H1 (cell line): ENCODE measurements around the gene PAOX. TPM values are rescaled to one million over a fixed set of nuclear protein-coding genes. Genes with fewer than 3 reads are reported as not detected.
"Not testable (repeated sequence)": the region's sequence is repeated elsewhere in the genome, so short reads cannot be mapped to it uniquely, and the experiment has no call there.

ENCODE experiments used
- CTCF ChIA-PET: fragments of 300-600 bp; sonication (Branson Sonifier 250); formaldehyde crosslinking; loops from one replicate; lab custom pipeline; 2021; ENCODE audit not compliant: partially characterized antibody; lab: Charles Lee
- POLR2A ChIA-PET: fragments of 300-600 bp; sonication (Branson Sonifier 250); formaldehyde crosslinking; loops from one replicate; lab custom pipeline; 2021; ENCODE audit warnings: inconsistent platforms; ENCODE audit not compliant: partially characterized antibody; lab: Charles Lee
- DNase-seq, 2 experiments: peaks; one replicate each; pipeline versions ENCODE4 v3.0.0 to v3.0.0-alpha.2; 2010 to 2022; ENCODE audit warnings: low spot score in 2 of 2, low read depth in 1 of 2, mixed read lengths in 1 of 2
- FAIRE-seq: peaks from 2 replicates; lab custom pipeline; 2011; peaks lifted over from hg19 to GRCh38; lab: Jason Lieb, UNC
- H2AFZ ChIP-seq: 2 replicates; pipeline ENCODE4 v1.8.1; 2012; ENCODE audit warnings: low read length, inconsistent platforms
- H2AK5ac ChIP-seq: 2 replicates; pipeline ENCODE4 v1.6.1; 2013; ENCODE audit warnings: low read depth, low read length
- H2BK120ac ChIP-seq: replicated peaks from 2 replicates; pipeline ENCODE3; 2013; ENCODE audit warnings: low read depth, low read length, inconsistent platforms
- H2BK12ac ChIP-seq: 2 replicates; pipeline ENCODE4 v1.6.1; 2013; ENCODE audit warnings: low read depth, low read length
- H2BK15ac ChIP-seq: 2 replicates; pipeline ENCODE4 v1.6.1; 2013; ENCODE audit warnings: low read length
- H2BK20ac ChIP-seq: 2 replicates; pipeline ENCODE4 v1.6.1; 2013; ENCODE audit warnings: low read length
- H2BK5ac ChIP-seq: 2 replicates; pipeline ENCODE4 v1.6.1; 2013; ENCODE audit warnings: low read depth, low read length
- H3K14ac ChIP-seq: 2 replicates; pipeline ENCODE4 v1.6.1; 2013; ENCODE audit warnings: inconsistent platforms; ENCODE audit not compliant: insufficient read length
- H3K18ac ChIP-seq: 2 replicates; pipeline ENCODE4 v1.6.1; 2013; ENCODE audit warnings: low read length; ENCODE audit errors: extremely low read depth
- H3K23ac ChIP-seq: 2 replicates; pipeline ENCODE4 v1.6.1; 2013; ENCODE audit warnings: inconsistent platforms; ENCODE audit not compliant: insufficient read length
- H3K23me2 ChIP-seq: 2 replicates; pipeline ENCODE4 v1.6.1; 2013; ENCODE audit warnings: low read depth, low read length
- H3K27ac ChIP-seq: 2 replicates; pipeline ENCODE4 v1.6.1; 2011; ENCODE audit warnings: low read depth, low read length, inconsistent platforms
- H3K27me3 ChIP-seq, 4 experiments: replicated peaks in 1 of 4; 1 replicate in 1 of 4; 2 replicates in 3 of 4; pipeline versions ENCODE4 v1.6.1 to v1.8.1; 2011 to 2013; ENCODE audit warnings: low read length in 3 of 4, mild to moderate bottlenecking in 3 of 4, inconsistent platforms in 2 of 4, mixed read lengths in 2 of 4, moderate library complexity in 1 of 4; ENCODE audit not compliant: control insufficient read depth in 3 of 4, insufficient read depth in 3 of 4; ENCODE audit errors: extremely low read depth in 1 of 4
- H3K36me3 ChIP-seq, 4 experiments: 2 replicates each; pipeline versions ENCODE4 v1.6.1 to v1.8.1; 2011 to 2013; ENCODE audit warnings: mild to moderate bottlenecking in 4 of 4, low read length in 3 of 4, moderate library complexity in 2 of 4, control low read depth in 1 of 4, inconsistent platforms in 1 of 4; ENCODE audit not compliant: insufficient read depth in 4 of 4, control insufficient read depth in 2 of 4
- H3K4ac ChIP-seq: replicated peaks from 2 replicates; pipeline ENCODE3; 2013; ENCODE audit warnings: low read length, low read depth, mixed read lengths, inconsistent platforms; ENCODE audit not compliant: insufficient read length
- H3K4me1 ChIP-seq, 4 experiments: replicated peaks in 1 of 4; 1 replicate in 1 of 4; 2 replicates in 3 of 4; pipeline versions ENCODE4 v1.6.1 to v1.8.1; 2011 to 2013; ENCODE audit warnings: low read length in 3 of 4, inconsistent platforms in 2 of 4, mixed read lengths in 1 of 4; ENCODE audit not compliant: insufficient read depth in 4 of 4, control insufficient read depth in 3 of 4
- H3K4me2 ChIP-seq, 2 experiments: 2 replicates each; pipeline versions ENCODE4 v1.6.1 to v1.8.1; 2011 to 2013; ENCODE audit warnings: low read depth in 2 of 2, low read length in 2 of 2, control low read depth in 1 of 2, inconsistent platforms in 1 of 2, mild to moderate bottlenecking in 1 of 2; ENCODE audit not compliant: insufficient read depth in 1 of 2
- H3K4me3 ChIP-seq, 4 experiments: fragments of 200-600, 300-600 bp in 1 of 4; sonication (generic), shearing (Covaris generic), sonication (Bioruptor Twin) in 1 of 4; 2 replicates each; pipeline versions ENCODE4 v1.5.1 to v1.8.1; 2011 to 2016; ENCODE audit warnings: low read length in 4 of 4, low read depth in 3 of 4, control low read depth in 2 of 4, inconsistent platforms in 2 of 4, mild to moderate bottlenecking in 2 of 4, mixed read lengths in 1 of 4, moderate library complexity in 1 of 4; ENCODE audit not compliant: insufficient read depth in 2 of 4; ENCODE audit errors: extremely low read depth in 1 of 4
- H3K56ac ChIP-seq: replicated peaks from 2 replicates; pipeline ENCODE3; 2013; ENCODE audit warnings: low read depth, mild to moderate bottlenecking, mixed read lengths, low read length, inconsistent platforms; ENCODE audit not compliant: insufficient read length
- H3K79me1 ChIP-seq: 2 replicates; pipeline ENCODE4 v1.6.1; 2013; ENCODE audit warnings: low read depth, low read length, control low read depth
- H3K79me2 ChIP-seq, 2 experiments: 2 replicates each; pipeline versions ENCODE4 v1.6.1 to v1.8.1; 2012 to 2013; ENCODE audit warnings: low read length in 2 of 2, mild to moderate bottlenecking in 2 of 2, inconsistent platforms in 1 of 2; ENCODE audit not compliant: insufficient read depth in 2 of 2, control insufficient read depth in 1 of 2
- H3K9ac ChIP-seq, 4 experiments: replicated peaks in 1 of 4; 1 replicate in 1 of 4; 2 replicates in 3 of 4; pipeline versions ENCODE4 v1.6.1 to v1.8.1; 2011 to 2013; ENCODE audit warnings: low read depth in 3 of 4, low read length in 3 of 4, control low read depth in 2 of 4, mild to moderate bottlenecking in 2 of 4, moderate library complexity in 2 of 4, inconsistent platforms in 1 of 4; ENCODE audit errors: extremely low read depth in 1 of 4
- H3K9me3 ChIP-seq, 2 experiments: 2 replicates each; pipeline versions ENCODE4 v1.6.1 to v1.8.1; 2012 to 2013; ENCODE audit warnings: mild to moderate bottlenecking in 2 of 2, moderate library complexity in 2 of 2, control low read depth in 1 of 2, inconsistent platforms in 1 of 2, low read depth in 1 of 2, low read length in 1 of 2, mixed read lengths in 1 of 2; ENCODE audit not compliant: insufficient read depth in 2 of 2
- H4K20me1 ChIP-seq, 2 experiments: replicated peaks in 1 of 2; 2 replicates each; pipeline versions ENCODE3 to v1.8.1; 2011 to 2013; ENCODE audit warnings: inconsistent platforms in 2 of 2, low read length in 2 of 2, mild to moderate bottlenecking in 1 of 2; ENCODE audit not compliant: insufficient read depth in 2 of 2, control insufficient read depth in 1 of 2
- H4K5ac ChIP-seq: 2 replicates; pipeline ENCODE4 v1.6.1; 2013; ENCODE audit warnings: low read length, low read depth, mixed read lengths, inconsistent platforms; ENCODE audit not compliant: insufficient read length
- H4K8ac ChIP-seq: 2 replicates; pipeline ENCODE4 v1.8.0; 2013; ENCODE audit warnings: mild to moderate bottlenecking, moderate library complexity, low read length, inconsistent platforms; ENCODE audit not compliant: insufficient read depth; ENCODE audit errors: extremely low read depth
- H4K91ac ChIP-seq: replicated peaks from 2 replicates; pipeline ENCODE3; 2013; ENCODE audit warnings: low read length, mixed read lengths, inconsistent platforms; ENCODE audit not compliant: insufficient read length
- WGBS, 2 experiments: shearing (Covaris generic) in 1 of 2; methylation state at CpG; one replicate each; pipeline versions ENCODE4 v1.1.6 to v1.1.7; 2013 to 2015; ENCODE audit warnings: low lambda C conversion rate in 2 of 2, mixed read lengths in 2 of 2, inconsistent platforms in 1 of 2, low coverage in 1 of 2, missing lambda C conversion rate in 1 of 2; ENCODE audit not compliant: insufficient replicate concordance in 2 of 2, insufficient coverage in 1 of 2, insufficient read length in 1 of 2; ENCODE audit errors: extremely low coverage in 1 of 2, missing lambda C conversion rate in 1 of 2; 5-methylcytosine and 5-hydroxymethylcytosine counted together
- polyA plus RNA-seq, 7 experiments: library from polyadenylated mRNA; depleted of rRNA in 3 of 7; stranded (reverse) in 5 of 7; unstranded in 2 of 7; fragments of >200 nt in 5 of 7; fragments of 200-250 nt in 2 of 7; gene quantifications; 1 replicate in 5 of 7; 2 replicates in 1 of 7; 4 replicates in 1 of 7; pipeline versions ENCODE4 v1.2.1 to v1.2.3, GENCODE V29; 2011 to 2013; ENCODE audit warnings: missing spikeins in 2 of 7, mixed read lengths in 2 of 7
- total RNA-seq: library from RNA; stranded (reverse); fragmentation: NEBNext Ultra II Directional; extraction: Animal tissue kit (Norgen Biotek cat#: 25700); gene quantifications from 2 replicates; pipeline ENCODE4 v1.2.1, GENCODE V29; 2021

The PAOX gene
- total and polyA plus RNA-seq, 2 of the 8 experiments (the other 6 are each of a cell fraction or from before 2014, with no cell fraction given) = 3.7 to 4.3 TPM

GRCh38 chr10:133432789-133433188 is 53.7 kb downstream of the PAOX start:
- H2BK5ac ChIP-seq, CTCF ChIA-PET, H2BK20ac ChIP-seq, H4K5ac ChIP-seq, H3K9ac ChIP-seq, H3K79me2 ChIP-seq, H3K4me2 ChIP-seq, H2BK120ac ChIP-seq, H3K23ac ChIP-seq, FAIRE-seq, H3K79me1 ChIP-seq, H4K20me1 ChIP-seq, H3K36me3 ChIP-seq, H3K27ac ChIP-seq, H3K4me3 ChIP-seq, H2AFZ ChIP-seq, H2AK5ac ChIP-seq, H4K8ac ChIP-seq, H2BK12ac ChIP-seq, H3K14ac ChIP-seq, H2BK15ac ChIP-seq, H3K18ac ChIP-seq, H4K91ac ChIP-seq, H3K27me3 ChIP-seq, H3K56ac ChIP-seq, DNase-seq, H3K4ac ChIP-seq, POLR2A ChIA-PET, H3K4me1 ChIP-seq, H3K23me2 ChIP-seq: not testable (repeated sequence)
- H3K9me3 ChIP-seq = peaks cover 3 to 32% of the 10 kb centered on the region in 2 experiments
- no CpG with 5 or more reads among the region's 25 CpGs for WGBS, 2 experiments
